Karpas-422 (cell line): Measurements from ENCODE around the gene ANKZF1. TPM values are rescaled to one million over a fixed set of nuclear protein-coding genes. Genes with fewer than 3 reads are reported as not detected.

Source experiments
- DNase-seq: peaks from one replicate; pipeline ENCODE4 v3.0.0-alpha.2; 2015
- H2AFZ ChIP-seq: fragments of 200-600 bp; sonication (generic); 2 replicates; pipeline ENCODE4 v1.6.1; 2014; ENCODE audit warnings: antibody characterized with exemption, low read length, mixed read lengths
- H3K27ac ChIP-seq: fragments of 200-600 bp; sonication (generic); 2 replicates; pipeline ENCODE4 v1.5.1; 2014; ENCODE audit warnings: mild to moderate bottlenecking, low read length, moderate library complexity
- H3K27me3 ChIP-seq: fragments of 200-600 bp; sonication (generic); 2 replicates; pipeline ENCODE4 v1.6.1; 2014; ENCODE audit warnings: low read length, mixed read lengths
- H3K36me3 ChIP-seq: fragments of 200-600 bp; sonication (generic); 2 replicates; pipeline ENCODE4 v1.6.1; 2014; ENCODE audit warnings: low read length, mixed read lengths; ENCODE audit not compliant: insufficient read depth
- H3K4me1 ChIP-seq: fragments of 200-600 bp; sonication (generic); 2 replicates; pipeline ENCODE4 v1.6.1; 2014; ENCODE audit warnings: mild to moderate bottlenecking, low read length, mixed read lengths
- H3K4me2 ChIP-seq: fragments of 200-600 bp; sonication (generic); 2 replicates; pipeline ENCODE4 v1.6.1; 2014; ENCODE audit warnings: low read length, low read depth, mild to moderate bottlenecking; ENCODE audit not compliant: poor library complexity, severe bottlenecking
- H3K4me3 ChIP-seq: fragments of 200-600 bp; sonication (generic); 2 replicates; pipeline ENCODE4 v1.5.1; 2014; ENCODE audit warnings: mild to moderate bottlenecking, antibody characterized with exemption, low read length, mixed read lengths
- H3K79me2 ChIP-seq: fragments of 200-600 bp; sonication (generic); 2 replicates; pipeline ENCODE4 v1.6.1; 2014; ENCODE audit warnings: mild to moderate bottlenecking, low read length, mixed read lengths
- H3K9ac ChIP-seq: fragments of 200-600 bp; sonication (generic); 2 replicates; pipeline ENCODE4 v1.6.0; 2014; ENCODE audit warnings: low read length
- H3K9me2 ChIP-seq: fragments of 200-600 bp; sonication (generic), shearing (Covaris generic); replicated peaks from 2 replicates; pipeline ENCODE4 v1.6.0; 2014; ENCODE audit warnings: mild to moderate bottlenecking, low read length, moderate library complexity; ENCODE audit not compliant: insufficient read depth
- H3K9me3 ChIP-seq: fragments of 300-700, 200-600 bp; sonication (generic); 2 replicates; pipeline ENCODE4 v1.6.1; 2014; ENCODE audit warnings: low read length, mixed read lengths
- H4K20me1 ChIP-seq: fragments of 200-600 bp; sonication (generic); 2 replicates; pipeline ENCODE4 v1.6.1; 2014; ENCODE audit warnings: mild to moderate bottlenecking, antibody characterized with exemption, low read length, low read depth; ENCODE audit not compliant: insufficient read depth
- total RNA-seq: library from RNA; depleted of rRNA; stranded (reverse); fragments of >200 nt; shearing (Covaris generic); gene quantifications from 2 replicates; pipeline ENCODE4 v1.2.3, GENCODE V29; 2014; ENCODE audit warnings: low replicate concordance

ANKZF1 gene
- total RNA-seq, 1 experiment from 2014 or later: 159 TPM

- Histone ChIP-seq H4K20me1 (no peaks in the 10 kb centered on the region), H3K27ac (no peak overlapping the region), H2AFZ (no peak overlapping the region), H3K9ac (peak overlapping the region; percentile 94), H3K4me1 (peaks cover 26% of the 10 kb centered on the region), H3K79me2 (peaks cover 59% of the 10 kb centered on the region), H3K4me2 (peak overlapping the region; percentile 90), H3K9me2 (no peaks in the 10 kb centered on the region), H3K9me3 (no peaks in the 10 kb centered on the region), H3K36me3 (peaks cover 34% of the 10 kb centered on the region), H3K27me3 (no peaks in the 10 kb centered on the region), H3K4me3 (peak overlapping the region; percentile 91)
- DNase-seq: no peak
Measured at GRCh38 chr2:219228041-219228910, 1.3 kb upstream of the ANKZF1 start.

- DNase-seq: no peak
- H3K4me3 ChIP-seq: peak overlapping the region; percentile 91
- no peaks in the 10 kb centered on the region for H3K9me2 ChIP-seq
- H3K79me2 ChIP-seq: peaks cover 59% of the 10 kb centered on the region
- peak overlapping the region; percentile 90 for H3K4me2 ChIP-seq
- no peaks in the 10 kb centered on the region for H4K20me1 ChIP-seq
- H3K9ac ChIP-seq: peak overlapping the region; percentile 94
- H3K36me3 ChIP-seq: peaks cover 36% of the 10 kb centered on the region
- H2AFZ ChIP-seq: peak overlapping the region; percentile 90; the same call in 1 of the 2 replicates
- H3K9me3 ChIP-seq: no peaks in the 10 kb centered on the region
- no peaks in the 10 kb centered on the region for H3K27me3 ChIP-seq
- peaks cover 26% of the 10 kb centered on the region for H3K4me1 ChIP-seq
- no peak overlapping the region for H3K27ac ChIP-seq
Measured at GRCh38 chr2:219228911-219229304, 698 bp upstream of the ANKZF1 start.

GRCh38 chr2:219230059-219230540, 494 bp downstream of the ANKZF1 start:
- Histone ChIP-seq H4K20me1 (no peaks in the 10 kb centered on the region), H3K9me2 (no peaks in the 10 kb centered on the region), H3K27me3 (no peaks in the 10 kb centered on the region), H2AFZ (peak overlapping the region; percentile 74; the same call in 1 of the 2 replicates), H3K79me2 (peaks cover 59% of the 10 kb centered on the region), H3K9me3 (no peaks in the 10 kb centered on the region), H3K4me3 (peak overlapping the region; percentile 91), H3K9ac (peak overlapping the region; percentile 94), H3K4me2 (peak overlapping the region; percentile 81), H3K4me1 (peaks cover 26% of the 10 kb centered on the region), H3K36me3 (peaks cover 42% of the 10 kb centered on the region), H3K27ac (peak overlapping the region; percentile 85)
- peak; percentile 89 for DNase-seq

- no peak overlapping the region for H3K4me2 ChIP-seq
- H3K27me3 ChIP-seq: no peaks in the 10 kb centered on the region
- no peaks in the 10 kb centered on the region for H3K9me3 ChIP-seq
- H3K79me2 ChIP-seq: peaks cover 32% of the 10 kb centered on the region
- H2AFZ ChIP-seq: no peak overlapping the region
- no peak overlapping the region for H3K27ac ChIP-seq
- peaks cover 15% of the 10 kb centered on the region for H3K4me1 ChIP-seq
- H3K4me3 ChIP-seq: no peak overlapping the region
- no peaks in the 10 kb centered on the region for H4K20me1 ChIP-seq
- no peak for DNase-seq
- H3K9ac ChIP-seq: no peak overlapping the region
- H3K36me3 ChIP-seq: peaks cover 46% of the 10 kb centered on the region
- H3K9me2 ChIP-seq: no peaks in the 10 kb centered on the region
Measured at GRCh38 chr2:219234331-219234730, 4.7 kb downstream of the ANKZF1 start.

GRCh38 chr2:219243291-219243761, 13.7 kb downstream of the ANKZF1 start:
- Histone ChIP-seq H3K9me3 (no peaks in the 10 kb centered on the region), H3K4me3 (no peak overlapping the region), H4K20me1 (no peaks in the 10 kb centered on the region), H3K79me2 (peaks cover 13% of the 10 kb centered on the region), H3K27ac (no peak overlapping the region), H3K4me2 (no peak overlapping the region), H2AFZ (no peak overlapping the region), H3K9me2 (no peaks in the 10 kb centered on the region), H3K4me1 (peaks cover 27% of the 10 kb centered on the region), H3K27me3 (no peaks in the 10 kb centered on the region), H3K36me3 (no peaks in the 10 kb centered on the region; the same call in 1 of the 2 replicates), H3K9ac (no peak overlapping the region)
- no peak for DNase-seq

- H4K20me1 ChIP-seq: no peaks in the 10 kb centered on the region
- no peaks in the 10 kb centered on the region for H3K27me3 ChIP-seq
- DNase-seq: no peak
- peaks cover 13% of the 10 kb centered on the region for H3K79me2 ChIP-seq
- H3K36me3 ChIP-seq: no peaks in the 10 kb centered on the region; the same call in 1 of the 2 replicates
- no peaks in the 10 kb centered on the region for H3K9me3 ChIP-seq
- peaks cover 39% of the 10 kb centered on the region for H3K4me1 ChIP-seq
- H2AFZ ChIP-seq: 0 out of 2 replicates have a peak overlapping the region, but pooled peaks have one; percentile 13
- peak overlapping the region; percentile 94 for H3K9ac ChIP-seq
- no peak overlapping the region for H3K27ac ChIP-seq
- peak overlapping the region; percentile 96 for H3K4me2 ChIP-seq
- no peaks in the 10 kb centered on the region for H3K9me2 ChIP-seq
- H3K4me3 ChIP-seq: peak overlapping the region; percentile 94
Measured at GRCh38 chr2:219244789-219245147, 15.2 kb downstream of the ANKZF1 start.

- H3K9ac ChIP-seq: peak within 1 kb of the TSS; percentile 94
- H3K4me3 ChIP-seq: peak within 1 kb of the TSS; percentile 94
- H3K4me2 ChIP-seq: peak within 1 kb of the TSS; percentile 96
- 0 out of 2 replicates have a peak, but pooled peaks cover 5% of the 10 kb centered on the region for H4K20me1 ChIP-seq
- H3K9me3 ChIP-seq: no peaks in the 10 kb centered on the region
- no peaks in the 10 kb centered on the region; the same call in 1 of the 2 replicates for H3K36me3 ChIP-seq
- no peaks in the 10 kb centered on the region for H3K27me3 ChIP-seq
- H3K4me1 ChIP-seq: peaks cover 44% of the 10 kb centered on the region
- peaks cover 16% of the 10 kb centered on the region for H3K79me2 ChIP-seq
- H3K27ac ChIP-seq: peak within 1 kb of the TSS; percentile 54
- peak within 1 kb of the TSS; percentile 91 for H2AFZ ChIP-seq
- no peaks in the 10 kb centered on the region for H3K9me2 ChIP-seq
- peak; percentile 97 for DNase-seq
Measured at GRCh38 chr2:219245148-219245898, 15.7 kb downstream of the ANKZF1 start, which contains the start of the genes GLB1L and STK16. TSS of gene GLB1L (minus strand) at chr2:219245444. CDS start at chr2:219243573, 1,871 bp downstream. TSS of gene STK16 (plus strand) at chr2:219245479. CDS start at chr2:219246000, 521 bp downstream.
